Measurements from ENCODE around the gene MAP6D1.

Gene MAP6D1

GRCh38 chr3:183822631-183823030, 2.7 kb downstream of the MAP6D1 start:
- DNase-seq, result no peak

- no peak for DNase-seq
Measured at GRCh38 chr3:183819831-183820230, 5.5 kb downstream of the MAP6D1 start.

DNA sequence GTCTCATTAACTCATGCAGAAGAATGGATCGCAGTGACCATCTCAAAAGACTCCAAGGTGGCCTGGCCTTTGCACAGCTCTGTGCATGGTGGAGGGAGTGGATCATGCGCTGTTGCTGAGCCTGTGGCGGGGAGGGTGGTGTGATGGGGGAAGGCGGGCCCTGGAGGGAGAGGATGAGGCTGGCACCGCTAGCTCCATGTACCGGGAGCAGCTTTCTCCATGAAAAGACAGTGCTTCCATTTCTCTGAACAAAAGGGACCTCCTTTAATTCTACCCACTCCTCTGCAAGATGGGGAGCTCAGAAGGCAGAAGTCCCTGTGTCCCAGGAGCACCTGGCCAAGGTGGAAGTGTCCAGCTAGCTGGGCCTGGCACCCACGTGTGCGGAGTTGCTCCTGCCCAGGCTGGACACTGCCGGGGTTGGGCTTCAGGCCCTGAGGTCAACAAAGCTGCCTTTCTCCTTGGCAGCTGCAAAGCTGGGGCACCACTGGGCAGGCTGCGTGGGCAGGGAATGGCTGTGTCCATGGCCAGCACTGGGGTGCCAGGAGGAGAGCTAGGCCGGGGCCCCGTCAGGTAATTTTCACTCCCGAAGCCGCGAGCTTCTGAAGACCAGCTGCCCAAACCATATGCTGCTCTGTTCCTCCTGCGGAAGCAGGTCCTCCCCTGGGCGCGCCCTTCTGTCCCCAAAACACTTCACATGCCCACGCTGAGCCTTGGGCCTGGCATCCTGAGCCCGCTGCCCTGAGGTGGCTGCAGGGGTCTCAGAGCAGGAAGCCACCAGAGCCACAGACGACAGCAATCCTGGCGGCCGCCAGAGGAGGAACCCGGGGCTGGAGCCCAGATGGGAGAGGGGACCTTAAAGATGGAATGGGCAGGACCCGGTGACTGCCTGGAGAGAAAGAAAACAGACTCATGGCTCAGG, 6.4 kb downstream of the MAP6D1 start:
- DNase-seq, result no peak

- no peak for DNase-seq
Measured at GRCh38 chr3:183818041-183818620, 7.2 kb downstream of the MAP6D1 start.

DNA sequence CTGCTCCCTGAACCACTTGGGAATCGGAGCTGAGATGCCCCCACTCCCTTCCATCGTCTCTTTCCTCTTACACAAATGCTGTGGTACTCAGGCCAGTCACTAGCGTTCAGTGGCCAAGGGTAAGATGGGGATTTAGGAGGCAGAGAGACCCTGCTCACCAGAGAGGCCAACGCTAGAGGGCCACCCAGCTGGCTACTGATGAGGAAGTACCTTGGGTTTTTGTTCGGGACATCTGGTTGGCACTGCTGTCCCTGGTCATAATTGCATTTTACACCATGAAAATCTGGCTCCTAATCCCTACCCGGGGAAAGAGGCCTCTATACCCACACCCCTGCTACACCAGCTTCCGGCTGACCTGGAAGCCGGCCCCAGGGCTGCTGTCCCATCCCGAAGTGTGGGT, 7.7 kb downstream of the MAP6D1 start:
- no peak for DNase-seq

GRCh38 chr3:183816681-183817510, 8.5 kb downstream of the MAP6D1 start:
- no peak for DNase-seq

GRCh38 chr3:183815951-183816475, 9.4 kb downstream of the MAP6D1 start:
- DNase-seq, result no peak

- no peak for DNase-seq
Measured at GRCh38 chr3:183815563-183815940, 9.8 kb downstream of the MAP6D1 start.

DNA sequence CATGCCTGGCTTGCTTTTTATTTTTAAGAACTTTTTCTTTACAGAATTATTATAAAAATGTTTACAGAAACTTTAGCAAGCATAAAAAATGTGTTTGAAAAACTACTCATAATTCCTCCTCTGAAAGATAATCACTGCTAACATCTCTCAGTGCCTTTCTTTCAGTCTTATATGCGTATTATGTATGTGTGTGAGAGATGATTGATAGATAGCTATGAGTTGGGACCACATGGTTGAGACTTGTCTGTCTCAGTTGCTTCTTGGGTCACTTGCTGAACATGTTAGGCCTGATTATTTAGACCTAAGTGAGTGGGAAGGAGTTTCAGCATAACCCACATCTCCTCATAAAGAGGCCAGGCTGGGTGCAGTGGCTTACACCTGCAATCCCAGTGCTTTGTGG, 11.1 kb downstream of the MAP6D1 start:
- no peak for DNase-seq

DNA sequence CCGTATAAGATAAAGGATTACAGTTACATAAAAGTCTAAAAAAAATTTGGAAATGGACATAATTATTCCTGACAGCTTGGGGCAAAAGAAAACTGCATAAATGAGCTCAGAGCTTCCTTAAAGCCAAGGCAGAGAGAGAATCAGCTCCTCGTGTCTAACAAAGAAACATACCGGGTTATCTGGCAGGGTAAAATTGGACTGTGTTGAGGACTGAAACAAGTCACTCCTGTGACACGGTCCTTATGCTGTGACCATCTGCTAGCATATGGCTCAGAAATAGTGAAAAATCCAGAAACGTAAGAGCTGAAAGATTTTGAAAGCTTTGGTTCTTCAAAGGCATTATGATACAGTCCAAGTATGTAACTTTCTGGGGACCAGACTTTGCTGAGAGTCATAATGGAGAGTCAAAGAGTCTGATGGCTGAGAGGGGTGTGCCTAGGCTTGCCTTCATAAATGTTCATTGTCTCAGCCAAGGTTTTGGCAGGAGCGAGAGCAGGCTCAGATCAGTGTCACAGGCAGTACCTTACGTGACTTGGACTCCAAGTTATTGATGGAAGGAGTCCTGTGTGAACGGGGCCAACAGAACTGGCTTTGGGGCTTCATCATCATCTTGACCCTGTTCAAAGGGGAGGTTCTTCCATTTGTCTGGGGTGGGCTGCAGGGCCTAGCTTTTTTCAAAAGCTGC, 12.5 kb downstream of the MAP6D1 start:
- DNase-seq, result no peak

DNA sequence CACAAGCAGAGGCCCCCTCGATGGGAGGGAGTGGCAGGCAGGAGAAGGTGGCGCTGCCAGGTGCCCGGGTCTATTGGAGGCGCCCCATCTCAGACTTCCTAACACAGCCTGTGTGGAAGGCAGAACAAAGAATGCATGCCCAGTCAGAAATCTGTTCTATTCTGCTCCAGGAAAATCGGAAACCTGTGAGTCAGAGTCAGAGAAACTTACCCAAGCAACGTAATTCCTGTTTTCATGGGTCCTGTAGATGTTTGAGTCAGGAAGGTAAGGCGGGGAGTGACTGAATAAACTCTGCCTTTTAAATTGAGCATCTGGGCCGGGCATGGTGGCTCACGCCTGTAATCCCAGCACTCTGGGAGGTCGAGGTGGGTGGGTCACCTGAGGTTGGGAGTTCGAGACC, 13.7 kb downstream of the MAP6D1 start:
- DNase-seq, result no peak

- no peak for DNase-seq
Measured at GRCh38 chr3:183810643-183811594, 14.5 kb downstream of the MAP6D1 start.

DNA sequence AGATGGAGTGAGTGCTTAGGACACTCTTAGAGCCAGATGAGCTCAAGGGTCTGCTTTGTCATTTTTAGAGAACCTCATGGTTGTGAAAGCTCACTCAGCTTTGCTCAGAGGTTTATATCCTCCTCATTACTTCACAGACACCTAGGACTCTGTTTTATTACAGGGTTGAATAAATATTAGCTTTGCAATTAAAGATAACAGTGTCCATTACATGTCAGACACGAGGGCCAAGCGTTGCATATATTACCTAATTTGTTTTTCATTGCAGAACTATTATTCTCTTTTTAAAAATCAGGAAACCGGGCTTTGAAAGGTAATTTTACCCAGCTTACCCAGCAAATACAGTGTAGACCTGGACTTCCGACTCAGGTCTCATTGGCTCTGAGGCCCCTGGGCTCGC, 16.1 kb downstream of the MAP6D1 start:
- DNase-seq, result no peak

GRCh38 chr3:183808355-183808754, 17.0 kb downstream of the MAP6D1 start:
- no peak for DNase-seq

- no peak for DNase-seq
Measured at GRCh38 chr3:183807881-183808280, 17.5 kb downstream of the MAP6D1 start.

DNA sequence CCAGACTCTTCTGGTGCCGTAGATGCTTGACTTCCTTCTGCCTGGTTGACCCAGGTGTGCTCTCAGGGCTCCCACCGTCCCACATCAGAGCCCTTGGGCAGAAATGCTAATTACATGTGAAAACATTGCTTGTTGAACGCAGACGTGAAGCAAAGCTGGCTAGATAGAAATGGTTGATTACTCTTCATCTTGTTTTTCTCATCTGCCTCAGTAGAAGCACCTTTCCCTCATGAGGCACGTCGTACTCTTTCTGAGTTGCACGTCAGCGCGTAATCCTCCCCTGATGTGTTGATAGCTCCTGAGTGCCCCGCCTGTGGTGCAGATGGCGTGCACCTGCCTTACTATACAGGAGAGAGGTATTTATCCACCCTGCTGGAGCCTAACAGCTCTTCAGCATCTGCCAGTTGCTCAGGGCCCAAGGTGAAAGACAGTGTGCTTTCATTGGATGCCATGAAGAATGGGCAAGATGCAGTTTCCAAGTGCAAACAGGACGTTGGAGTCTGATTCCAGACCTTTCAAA, 18.1 kb downstream of the MAP6D1 start:
- DNase-seq, result no peak

DNA sequence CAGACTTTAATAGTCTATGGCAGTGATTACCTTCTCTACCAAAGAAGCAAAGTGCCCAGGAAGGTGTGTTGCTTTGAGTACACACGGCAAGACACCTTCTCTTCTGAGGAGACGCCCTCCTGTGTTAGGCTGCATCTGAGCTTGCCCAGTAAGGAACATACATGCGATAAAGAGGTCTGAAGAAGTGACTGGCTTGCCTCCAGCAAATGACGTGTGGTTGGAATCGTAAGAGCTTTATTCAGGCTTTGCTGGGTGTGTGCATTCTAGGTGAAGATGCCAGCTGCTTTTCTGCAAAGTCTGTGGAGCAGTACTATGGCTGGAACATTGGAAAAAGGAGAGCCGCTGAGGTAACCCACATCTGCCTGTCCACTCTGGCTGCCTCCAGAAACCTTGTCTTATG, 22.4 kb downstream of the MAP6D1 start:
- DNase-seq, result no peak

GRCh38 chr3:183801601-183802000, 23.8 kb downstream of the MAP6D1 start:
- no peak for DNase-seq

- DNase-seq, result no peak
Measured at GRCh38 chr3:183800243-183800863, 25.0 kb downstream of the MAP6D1 start.

GRCh38 chr3:183799461-183799860, 25.9 kb downstream of the MAP6D1 start:
- DNase-seq, result no peak

DNA sequence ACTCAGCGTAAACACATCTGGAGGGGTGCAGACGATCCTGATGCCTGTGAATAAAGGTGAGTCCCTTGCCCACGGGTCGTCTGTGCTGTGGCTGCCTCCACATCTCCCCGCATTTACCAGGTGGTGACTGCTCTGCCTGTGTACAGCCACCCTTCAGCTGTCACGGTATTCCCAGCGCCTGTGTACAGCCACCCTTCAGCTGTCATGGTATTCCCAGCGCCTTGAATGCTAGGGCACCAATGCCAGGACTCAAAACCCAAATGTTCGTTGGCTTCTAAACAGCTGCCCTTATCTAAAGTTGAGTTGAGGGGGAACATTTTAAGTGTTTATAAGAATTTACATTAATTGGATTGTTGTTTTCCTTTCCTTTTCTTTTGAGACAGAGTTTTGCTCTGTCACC, 27.4 kb downstream of the MAP6D1 start:
- no peak for DNase-seq
